ENCODE measurements around the gene MCM7.

The MCM7 gene

DNA sequence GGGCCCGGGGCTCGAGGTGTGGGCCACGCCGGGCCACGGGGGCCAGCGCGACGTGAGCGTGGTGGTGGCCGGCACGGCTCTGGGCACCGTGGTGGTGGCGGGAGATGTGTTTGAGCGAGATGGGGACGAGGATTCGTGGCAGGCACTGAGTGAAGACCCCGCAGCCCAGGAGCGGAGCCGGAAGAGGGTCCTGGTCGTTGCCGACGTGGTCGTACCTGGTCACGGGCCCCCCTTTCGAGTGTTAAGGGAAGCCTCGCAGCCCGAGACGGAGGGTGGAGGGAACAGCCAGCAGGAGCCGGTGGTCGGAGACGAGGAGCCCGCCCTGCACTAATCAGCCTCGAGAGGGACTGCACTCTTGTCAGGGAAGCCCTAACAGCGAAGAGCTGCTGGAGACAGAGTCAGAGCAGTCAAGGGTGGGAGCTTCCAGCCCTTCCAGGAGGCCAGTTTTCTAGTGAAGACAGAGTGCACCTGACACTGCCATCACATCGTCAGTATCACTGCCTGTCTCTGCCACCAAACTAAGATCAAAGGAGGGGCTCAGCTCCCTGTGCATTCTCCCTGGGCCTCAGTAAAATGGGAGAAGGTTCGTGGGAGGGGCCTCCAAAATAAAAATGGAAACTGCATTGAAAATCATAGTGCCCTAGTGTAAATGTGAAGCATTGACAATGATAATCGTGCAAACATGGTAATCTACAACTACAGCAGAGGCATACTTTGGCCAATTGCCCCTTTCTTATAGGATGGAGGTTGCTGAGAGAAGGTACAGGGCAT is 26.9 kb upstream of the MCM7 start:
- peak overlapping the region; percentile 99 for H3K4me3 Mint-ChIP-seq
- peak overlapping the region; percentile 7 for H3K27ac Mint-ChIP-seq
- peaks cover 5% of the 10 kb centered on the region for H3K36me3 Mint-ChIP-seq (ENCODE audit: low read depth)
- no peaks in the 10 kb centered on the region for H3K27me3 Mint-ChIP-seq
- peaks cover 46% of the 10 kb centered on the region for H3K4me1 Mint-ChIP-seq (ENCODE audit: low read depth)
- H3K9me3 Mint-ChIP-seq, result no peaks in the 10 kb centered on the region

DNA sequence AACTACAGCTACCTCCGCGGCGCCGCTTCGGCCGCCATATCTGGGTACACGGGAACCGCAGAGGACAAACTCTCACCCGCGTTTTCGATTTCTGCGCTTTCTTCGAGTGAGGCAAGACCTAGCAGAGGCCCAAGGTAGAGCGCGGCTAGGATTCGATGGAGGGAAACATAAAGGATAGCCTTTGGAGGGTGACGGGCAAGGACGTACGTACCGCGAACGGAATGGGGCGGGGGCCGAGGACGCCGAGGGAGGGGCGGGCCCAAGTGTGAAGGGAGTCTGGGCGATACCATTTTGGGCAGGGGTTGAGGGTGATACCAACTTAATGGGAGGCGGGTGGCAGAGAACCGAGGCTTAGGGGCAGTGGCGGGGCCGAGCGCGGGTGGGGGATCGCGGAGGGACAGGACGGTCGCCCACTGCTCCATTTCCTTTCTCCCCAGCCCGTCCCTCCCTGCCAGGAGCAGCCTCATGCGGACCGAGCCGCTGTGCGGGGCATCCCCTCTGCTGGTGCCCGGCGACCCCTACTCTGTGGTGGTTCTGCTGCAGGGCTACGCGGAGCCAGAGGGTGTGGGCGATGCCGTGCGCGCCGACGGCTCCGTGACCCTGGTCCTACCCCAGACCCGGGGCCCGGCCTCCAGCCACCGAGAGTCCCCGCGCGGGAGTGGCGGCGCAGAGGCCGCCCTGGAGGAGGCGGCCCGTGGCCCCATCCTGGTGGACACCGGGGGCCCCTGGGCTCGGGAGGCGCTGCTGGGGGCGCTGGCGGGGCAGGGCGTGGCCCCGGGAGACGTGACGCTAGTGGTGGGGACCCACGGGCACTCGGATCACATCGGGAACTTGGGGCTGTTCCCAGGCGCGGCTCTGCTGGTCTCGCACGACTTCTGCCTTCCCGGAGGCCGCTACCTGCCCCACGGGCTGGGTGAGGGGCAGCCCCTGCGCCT is 26.0 kb upstream of the MCM7 start, which contains the start of gene MBLAC1:
MBLAC1 (plus strand) TSS at position 37 of the 935 bp plus-strand sequence; CDS start at position 466, 429 bp downstream.
- Mint-ChIP-seq H3K27ac (peak within 1 kb of the TSS; percentile 99), H3K27me3 (no peaks in the 10 kb centered on the region), H3K4me1 (ENCODE audit: low read depth) (peaks cover 40% of the 10 kb centered on the region), H3K9me3 (no peaks in the 10 kb centered on the region), H3K36me3 (ENCODE audit: low read depth) (peaks cover 5% of the 10 kb centered on the region), H3K4me3 (peak within 1 kb of the TSS; percentile 99)

- no peaks in the 10 kb centered on the region for H3K27me3 Mint-ChIP-seq
Measured at GRCh38 chr7:100126239-100126930, 25.2 kb upstream of the MCM7 start.

DNA sequence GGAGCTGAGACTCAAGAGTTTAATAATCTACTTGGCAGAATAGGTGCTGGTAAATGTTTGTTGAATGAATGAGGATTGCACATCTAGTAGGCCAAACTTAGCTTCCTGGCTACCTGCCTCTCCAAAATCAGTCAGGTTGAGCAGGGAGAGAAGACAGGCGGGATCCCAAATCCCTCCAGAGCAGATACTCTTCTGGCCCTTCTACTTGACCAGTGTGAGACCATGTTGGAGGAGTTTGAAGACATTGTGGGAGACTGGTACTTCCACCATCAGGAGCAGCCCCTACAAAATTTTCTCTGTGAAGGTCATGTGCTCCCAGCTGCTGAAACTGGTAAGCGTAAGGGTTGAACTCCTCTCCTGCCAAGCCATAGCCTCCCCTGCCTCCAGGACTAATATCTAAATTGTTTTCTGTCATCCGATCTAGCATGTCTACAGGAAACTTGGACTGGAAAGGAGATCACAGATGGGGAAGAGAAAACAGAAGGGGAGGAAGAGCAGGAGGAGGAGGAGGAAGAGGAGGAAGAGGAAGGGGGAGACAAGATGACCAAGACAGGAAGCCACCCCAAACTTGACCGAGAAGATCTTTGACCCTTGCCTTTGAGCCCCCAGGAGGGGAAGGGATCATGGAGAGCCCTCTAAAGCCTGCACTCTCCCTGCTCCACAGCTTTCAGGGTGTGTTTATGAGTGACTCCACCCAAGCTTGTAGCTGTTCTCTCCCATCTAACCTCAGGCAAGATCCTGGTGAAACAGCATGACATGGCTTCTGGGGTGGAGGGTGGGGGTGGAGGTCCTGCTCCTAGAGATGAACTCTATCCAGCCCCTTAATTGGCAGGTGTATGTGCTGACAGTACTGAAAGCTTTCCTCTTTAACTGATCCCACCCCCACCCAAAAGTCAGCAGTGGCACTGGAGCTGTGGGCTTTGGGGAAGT is 23.4 kb upstream of the MCM7 start:
- H3K27ac Mint-ChIP-seq, result peak overlapping the region; percentile 62
- H3K27me3 Mint-ChIP-seq, result no peaks in the 10 kb centered on the region
- H3K4me1 Mint-ChIP-seq (ENCODE audit: low read depth), result peaks cover 44% of the 10 kb centered on the region
- peak overlapping the region; percentile 99 for H3K4me3 Mint-ChIP-seq
- H3K36me3 Mint-ChIP-seq (ENCODE audit: low read depth), result peaks cover 5% of the 10 kb centered on the region
- H3K9me3 Mint-ChIP-seq, result no peaks in the 10 kb centered on the region

More at GRCh38 chr7:100126239-100126930, 25.2 kb upstream of the MCM7 start:
- Mint-ChIP-seq H3K9me3 (no peaks in the 10 kb centered on the region), H3K4me1 (ENCODE audit: low read depth) (peaks cover 36% of the 10 kb centered on the region), H3K27ac (peak overlapping the region; percentile 99), H3K36me3 (ENCODE audit: low read depth) (peaks cover 5% of the 10 kb centered on the region), H3K4me3 (peak overlapping the region; percentile 99)

DNA sequence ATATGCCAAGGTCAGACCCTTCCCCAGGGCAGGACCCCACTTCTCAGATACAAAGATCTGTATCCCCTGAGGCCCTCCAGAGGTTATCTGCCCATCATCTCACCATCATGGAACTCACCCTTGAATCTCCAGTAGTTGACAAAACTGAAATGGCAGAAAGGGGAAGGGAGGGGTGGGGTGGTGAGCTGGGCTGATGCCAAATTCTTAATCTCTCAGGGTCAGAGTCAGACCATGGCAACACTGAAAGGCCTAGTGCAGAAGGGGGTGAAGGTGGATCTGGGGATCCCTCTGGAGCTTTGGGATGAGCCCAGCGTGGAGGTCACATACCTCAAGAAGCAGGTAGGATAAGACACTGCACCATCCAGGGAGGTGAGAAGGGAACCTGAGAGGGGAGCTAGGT is 21.4 kb upstream of the MCM7 start:
- Mint-ChIP-seq H3K4me3 (no peak overlapping the region), H3K9me3 (no peaks in the 10 kb centered on the region), H3K27me3 (no peaks in the 10 kb centered on the region), H3K36me3 (ENCODE audit: low read depth) (peaks cover 5% of the 10 kb centered on the region), H3K4me1 (ENCODE audit: low read depth) (peaks cover 50% of the 10 kb centered on the region), H3K27ac (no peak overlapping the region)

DNA sequence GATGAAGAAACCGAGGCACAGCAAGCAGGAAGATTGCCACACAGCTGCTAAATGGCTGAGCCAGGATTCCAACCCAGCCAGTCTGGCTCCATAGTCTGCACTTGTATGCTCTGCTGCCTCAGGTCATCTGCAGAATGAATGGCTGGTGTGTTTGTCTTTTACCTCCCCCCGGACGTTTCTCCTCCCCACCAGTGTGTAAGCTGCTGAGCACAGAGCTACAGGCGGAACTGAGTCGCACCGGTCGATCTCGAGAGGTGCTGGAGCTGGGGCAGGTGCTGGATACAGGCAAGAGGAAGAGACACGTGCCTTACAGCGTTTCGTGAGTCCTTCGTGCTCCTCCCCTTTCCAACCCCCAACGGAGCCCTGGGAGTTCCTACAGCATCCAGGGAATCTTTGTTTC is 20.9 kb upstream of the MCM7 start:
- peak overlapping the region; percentile 21 for H3K27ac Mint-ChIP-seq
- H3K9me3 Mint-ChIP-seq, result no peaks in the 10 kb centered on the region
- H3K27me3 Mint-ChIP-seq, result no peaks in the 10 kb centered on the region
- H3K36me3 Mint-ChIP-seq (ENCODE audit: low read depth), result peaks cover 5% of the 10 kb centered on the region
- H3K4me1 Mint-ChIP-seq (ENCODE audit: low read depth), result peaks cover 50% of the 10 kb centered on the region
- H3K4me3 Mint-ChIP-seq, result no peak overlapping the region

GRCh38 chr7:100120733-100121036 is 19.5 kb upstream of the MCM7 start:
- Mint-ChIP-seq H3K4me1 (ENCODE audit: low read depth) (peaks cover 38% of the 10 kb centered on the region), H3K36me3 (ENCODE audit: low read depth) (peaks cover 13% of the 10 kb centered on the region), H3K27ac (peak overlapping the region; percentile 98), H3K9me3 (no peaks in the 10 kb centered on the region), H3K27me3 (no peaks in the 10 kb centered on the region), H3K4me3 (peak overlapping the region; percentile 96)

DNA sequence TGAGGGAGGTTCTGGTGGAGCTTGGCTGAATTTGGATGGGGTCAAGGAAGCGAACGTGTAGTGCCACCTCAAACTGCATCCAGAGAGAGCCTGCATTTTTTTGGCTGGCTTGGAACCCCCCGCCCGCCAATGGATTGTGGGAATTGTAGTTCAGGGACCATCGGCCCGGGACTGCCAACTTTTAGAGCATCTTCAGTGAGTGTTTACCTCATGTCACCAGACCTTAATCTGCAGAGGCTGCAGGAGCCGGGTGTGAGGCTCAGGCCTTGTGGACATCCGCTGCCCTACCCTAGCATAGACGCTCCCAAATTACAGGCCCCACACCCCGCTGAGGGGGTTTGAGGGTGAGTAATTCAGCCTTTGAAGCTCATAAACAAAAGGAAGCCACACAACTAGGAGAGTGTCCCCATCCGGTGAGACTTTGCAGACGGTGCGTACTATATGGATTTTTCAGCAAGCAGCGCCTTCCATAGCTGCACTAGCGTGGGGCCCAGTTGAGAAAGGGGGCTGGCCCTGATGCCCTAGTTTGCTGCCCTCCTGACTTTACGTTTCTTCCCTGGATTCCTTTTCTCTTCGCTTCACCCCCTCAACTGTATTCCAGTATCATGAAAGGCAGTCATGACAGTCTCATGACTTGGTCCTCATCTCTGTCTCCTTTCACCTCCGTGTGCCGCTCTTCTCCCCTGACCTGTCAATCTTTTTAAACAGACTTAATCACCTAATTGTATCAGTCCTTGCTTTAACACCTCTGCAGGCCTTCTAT is 19.0 kb upstream of the MCM7 start:
- Mint-ChIP-seq H3K4me3 (peak overlapping the region; percentile 96), H3K27me3 (no peaks in the 10 kb centered on the region), H3K9me3 (no peaks in the 10 kb centered on the region), H3K36me3 (ENCODE audit: low read depth) (peaks cover 13% of the 10 kb centered on the region), H3K4me1 (ENCODE audit: low read depth) (peaks cover 33% of the 10 kb centered on the region), H3K27ac (peak overlapping the region; percentile 98)

- peak within 1 kb of the TSS; percentile 96 for H3K4me3 Mint-ChIP-seq
- H3K9me3 Mint-ChIP-seq, result no peaks in the 10 kb centered on the region
- H3K27ac Mint-ChIP-seq, result peak within 1 kb of the TSS; percentile 98
- no peaks in the 10 kb centered on the region for H3K27me3 Mint-ChIP-seq
- peaks cover 9% of the 10 kb centered on the region for H3K36me3 Mint-ChIP-seq (ENCODE audit: low read depth)
- peaks cover 26% of the 10 kb centered on the region for H3K4me1 Mint-ChIP-seq (ENCODE audit: low read depth)
Measured at GRCh38 chr7:100119072-100119969, 18.1 kb upstream of the MCM7 start, which contains the start of the genes CNPY4 and TAF6. TSS of gene CNPY4 (plus strand) at chr7:100119634. CDS start at chr7:100119745, 111 bp downstream. TSS of gene TAF6 (minus strand) at chr7:100119358. CDS start at chr7:100114209, 5,149 bp downstream.

DNA sequence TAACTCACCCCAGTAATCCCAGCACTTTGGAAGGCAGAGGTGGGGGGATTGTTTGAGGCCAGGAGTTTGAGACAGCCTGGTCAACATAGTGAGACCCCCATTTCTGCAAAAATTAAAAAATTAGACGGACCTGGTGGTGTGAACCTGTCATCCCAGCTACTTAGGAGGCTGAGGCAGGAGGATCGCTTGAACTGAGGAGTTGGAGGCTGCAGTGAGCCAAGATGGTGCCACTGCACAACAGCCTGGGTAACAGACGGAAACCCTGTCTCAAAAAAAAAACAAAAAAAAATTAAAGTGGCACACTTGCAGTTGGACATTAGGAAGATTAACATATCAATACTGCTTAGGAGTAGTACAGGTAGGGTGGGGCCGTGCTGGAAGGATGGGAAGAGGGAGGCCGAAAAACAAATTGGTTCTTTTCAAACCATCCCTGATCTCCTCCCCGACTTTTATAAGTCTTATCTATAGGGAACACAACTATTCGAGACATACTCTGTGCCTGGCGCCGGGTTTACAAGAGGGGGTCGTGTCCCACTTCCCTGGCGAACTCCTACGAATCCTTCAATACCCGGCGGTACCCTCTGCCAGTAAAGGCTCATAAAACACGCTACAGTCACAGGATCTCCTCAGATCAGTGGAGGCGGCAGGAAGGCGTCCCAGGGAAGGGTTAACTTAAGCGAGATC is 17.3 kb upstream of the MCM7 start:
- peaks cover 8% of the 10 kb centered on the region for H3K36me3 Mint-ChIP-seq (ENCODE audit: low read depth)
- H3K4me3 Mint-ChIP-seq, result peak overlapping the region; percentile 96
- H3K27ac Mint-ChIP-seq, result peak overlapping the region; percentile 98
- H3K4me1 Mint-ChIP-seq (ENCODE audit: low read depth), result peaks cover 24% of the 10 kb centered on the region
- no peaks in the 10 kb centered on the region for H3K27me3 Mint-ChIP-seq
- H3K9me3 Mint-ChIP-seq, result no peaks in the 10 kb centered on the region

DNA sequence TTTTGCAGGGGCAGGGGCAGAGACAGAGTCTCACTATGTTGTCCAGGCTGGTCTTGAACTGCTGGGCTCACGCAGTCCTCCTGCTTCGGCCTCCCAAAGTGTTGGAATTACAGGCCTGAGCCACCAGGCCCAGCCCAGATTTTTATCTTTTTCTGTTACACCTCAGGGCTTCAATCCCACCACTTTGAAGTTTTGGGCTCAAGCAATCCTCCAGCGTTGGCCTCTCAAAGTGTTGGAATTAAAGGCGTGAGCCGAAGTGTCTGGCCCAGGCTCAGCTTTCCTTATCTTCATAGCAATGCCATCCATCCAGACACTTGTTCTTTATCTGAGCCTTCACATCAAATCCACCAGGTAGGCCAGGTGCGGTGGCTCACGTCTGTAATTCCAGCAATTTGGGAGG is 13.8 kb upstream of the MCM7 start:
- Mint-ChIP-seq H3K27me3 (no peaks in the 10 kb centered on the region), H3K4me3 (no peak overlapping the region), H3K27ac (no peak overlapping the region), H3K36me3 (ENCODE audit: low read depth) (peaks cover 24% of the 10 kb centered on the region), H3K4me1 (ENCODE audit: low read depth) (peaks cover 17% of the 10 kb centered on the region), H3K9me3 (no peaks in the 10 kb centered on the region)

DNA sequence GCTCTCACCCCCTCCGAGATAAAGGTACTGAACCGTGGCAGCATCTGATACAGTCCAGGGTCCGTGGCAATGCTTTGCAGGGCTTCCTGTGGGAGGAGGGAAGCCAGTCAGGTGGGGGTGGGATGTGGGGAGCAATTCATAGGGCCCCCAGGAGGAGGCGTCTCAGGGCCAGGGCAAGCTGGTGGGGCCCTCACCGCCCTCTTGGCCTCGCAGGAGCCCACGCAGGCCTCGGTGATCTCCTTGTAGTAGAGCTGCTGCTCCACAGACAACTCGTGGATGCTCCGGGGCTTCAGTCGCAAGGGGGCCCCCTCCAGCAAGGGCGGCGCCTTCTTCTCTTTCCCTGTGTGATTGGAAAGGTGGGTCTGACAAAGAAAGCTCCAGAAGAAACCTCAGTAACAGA is 10.7 kb upstream of the MCM7 start:
- no peak overlapping the region for H3K4me3 Mint-ChIP-seq
- no peak overlapping the region for H3K27ac Mint-ChIP-seq

More for the DNA sequence above, 10.7 kb upstream of the MCM7 start:
- H3K36me3 Mint-ChIP-seq (ENCODE audit: low read depth), result peaks cover 38% of the 10 kb centered on the region
- no peaks in the 10 kb centered on the region for H3K9me3 Mint-ChIP-seq
- H3K4me1 Mint-ChIP-seq (ENCODE audit: low read depth), result no peaks in the 10 kb centered on the region
- H3K27me3 Mint-ChIP-seq, result no peaks in the 10 kb centered on the region

Data from stimulated activated naive CD8-positive, alpha-beta T cell treated with anti-CD3 and anti-CD28 coated beads, Interleukin-15, Interleukin-2, amounts not matched to agents 100 ng/mL and 50 ng/mL, for 24 hours (primary cell).